HG03039 (cell line): ENCODE measurements around the gene CYP26B1.

Experiments used
- ATAC-seq: cut with Tn5 transposase; IDR thresholded peaks from one replicate; pipeline ENCODE4 v1.9.1; 2021; ENCODE audit warnings: mild to moderate bottlenecking, moderate library complexity; ENCODE audit not compliant: unreplicated experiment

The CYP26B1 gene

DNA sequence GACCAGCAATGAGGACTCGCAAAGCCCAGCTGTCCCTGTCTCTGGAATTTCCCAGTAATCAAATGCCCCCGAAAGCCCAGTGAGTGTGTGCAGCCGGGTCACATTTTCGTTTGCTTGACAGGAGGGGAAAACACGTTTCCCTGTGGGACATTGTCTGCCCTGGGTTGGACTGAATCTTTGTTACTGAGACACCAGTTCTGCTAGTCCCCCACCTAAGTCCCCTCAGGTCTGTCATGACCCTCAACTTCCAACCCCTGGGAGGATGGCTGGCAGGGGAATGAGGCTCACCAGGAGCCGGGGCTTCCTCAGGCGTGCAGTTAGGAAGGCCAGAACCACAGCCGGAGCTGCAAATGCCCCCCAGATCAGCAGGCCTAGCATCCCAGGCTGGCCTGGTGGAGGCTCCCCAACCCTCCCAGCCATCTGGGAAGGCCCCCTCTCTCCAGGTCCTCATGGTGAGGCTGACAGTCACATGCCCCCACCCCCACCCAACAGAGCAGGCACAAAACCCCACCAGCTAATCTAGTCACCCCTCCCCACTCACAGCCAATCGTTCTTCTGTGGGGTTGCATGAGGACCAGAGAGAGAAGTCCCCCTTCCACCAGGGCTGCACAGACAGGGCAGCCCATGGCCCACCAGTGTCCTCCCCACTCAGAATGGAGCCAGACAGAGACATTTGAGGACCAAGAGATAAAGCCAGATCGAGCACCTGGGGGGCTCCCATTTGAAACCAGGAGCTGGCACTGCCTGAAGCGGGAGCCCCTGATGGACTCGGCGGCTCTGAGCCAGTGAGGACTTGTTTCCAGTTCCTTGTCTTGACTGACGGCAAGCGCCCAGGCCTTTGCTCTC lies 33.6 kb downstream of the CYP26B1 start:
- ATAC-seq = no peak

GRCh38 chr2:72112981-72113846 lies 34.4 kb downstream of the CYP26B1 start:
- no peak for ATAC-seq

DNA sequence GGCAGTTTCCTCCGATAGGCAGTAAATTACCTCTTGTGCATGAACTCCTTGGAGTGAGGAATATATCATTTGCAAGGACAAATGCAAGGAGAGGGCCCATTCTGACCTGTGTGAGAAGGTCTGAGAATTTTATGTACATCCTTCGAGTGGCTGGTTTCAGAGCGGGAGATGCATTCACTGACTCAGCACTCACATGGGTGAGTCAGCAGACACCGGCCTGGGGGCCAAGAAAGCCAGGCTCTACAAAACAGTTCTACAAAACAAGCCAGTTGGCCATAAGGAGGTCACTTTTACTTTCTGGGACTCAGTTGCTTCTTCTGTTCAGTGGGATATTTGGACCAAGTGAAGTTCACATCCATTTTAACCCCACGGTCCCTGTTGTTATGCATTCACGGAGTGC lies 35.3 kb downstream of the CYP26B1 start:
- no peak for ATAC-seq

DNA sequence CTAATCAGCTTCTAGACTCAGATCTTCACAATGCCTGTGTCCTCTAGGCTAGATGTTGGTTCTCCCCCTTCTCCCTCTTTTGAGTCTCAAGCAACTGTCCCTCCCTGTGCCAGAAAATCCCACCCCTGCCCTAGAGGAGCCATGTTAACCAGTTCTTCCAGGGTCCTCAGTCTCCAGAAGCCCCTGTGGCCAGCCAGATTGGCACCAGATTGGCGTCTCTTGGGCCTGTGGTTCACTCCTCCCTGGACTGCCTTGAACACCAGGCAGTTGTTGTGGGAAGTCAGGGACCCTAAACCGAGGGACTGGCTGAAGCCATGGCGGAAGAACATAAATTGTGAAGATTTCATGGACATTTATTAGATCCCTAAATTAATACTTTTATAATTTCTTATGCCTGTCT lies 36.6 kb downstream of the CYP26B1 start:
- no peak for ATAC-seq

DNA sequence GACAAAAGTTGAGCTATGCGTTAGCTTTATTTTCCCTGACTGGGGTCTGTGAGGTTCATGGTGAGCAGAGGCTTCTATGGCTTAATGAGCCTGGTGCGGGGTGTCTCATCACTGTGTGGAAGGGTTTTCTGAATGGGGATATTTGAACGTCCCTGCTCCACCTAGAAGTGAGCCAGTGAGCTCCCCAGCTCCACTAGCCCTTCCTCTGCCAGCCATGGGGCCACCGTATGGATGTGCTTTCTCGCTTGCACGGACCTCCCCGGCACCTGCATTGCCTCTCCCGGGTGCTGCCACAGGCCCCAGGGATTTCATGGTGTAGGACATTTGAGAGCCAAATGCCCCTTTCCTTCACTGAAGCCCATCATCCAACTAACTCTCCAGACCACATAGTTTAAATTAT lies 37.8 kb downstream of the CYP26B1 start:
- no peak for ATAC-seq

- ATAC-seq = no peak
Measured at GRCh38 chr2:72109291-72109690, 38.4 kb downstream of the CYP26B1 start.

GRCh38 chr2:72108121-72108520 lies 39.5 kb downstream of the CYP26B1 start:
- no peak for ATAC-seq

GRCh38 chr2:72106978-72107377 lies 40.7 kb downstream of the CYP26B1 start:
- ATAC-seq = no peak

- ATAC-seq = no peak
Measured at GRCh38 chr2:72104821-72105588, 42.7 kb downstream of the CYP26B1 start.

DNA sequence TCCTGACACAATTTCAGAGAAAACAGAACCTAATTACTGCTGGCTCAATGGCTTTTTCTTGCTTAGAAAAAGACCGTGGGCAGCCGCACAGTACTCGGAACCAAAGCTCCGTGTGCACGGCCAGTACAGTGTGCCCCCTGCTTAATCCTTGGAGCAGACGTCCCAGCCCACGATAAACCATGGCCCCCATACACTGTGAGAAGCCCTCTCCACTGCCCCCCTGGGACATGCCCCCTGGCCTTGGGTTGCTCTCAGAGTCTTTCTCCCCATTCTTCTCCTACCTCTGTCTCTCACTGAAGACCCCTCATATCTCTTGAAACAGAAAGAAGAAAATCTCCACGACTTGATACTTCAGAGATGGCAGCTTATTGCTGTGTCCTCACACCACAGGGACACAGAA lies 44.0 kb downstream of the CYP26B1 start:
- ATAC-seq = no peak

GRCh38 chr2:72103161-72103560 lies 44.5 kb downstream of the CYP26B1 start:
- ATAC-seq = no peak

GRCh38 chr2:72098935-72099334 lies 48.7 kb downstream of the CYP26B1 start:
- ATAC-seq = no peak

GRCh38 chr2:72097276-72097675 lies 50.4 kb downstream of the CYP26B1 start:
- no peak for ATAC-seq

GRCh38 chr2:72096181-72096580 lies 51.5 kb downstream of the CYP26B1 start:
- no peak for ATAC-seq

- ATAC-seq = no peak
Measured at GRCh38 chr2:72095364-72095763, 52.3 kb downstream of the CYP26B1 start.

DNA sequence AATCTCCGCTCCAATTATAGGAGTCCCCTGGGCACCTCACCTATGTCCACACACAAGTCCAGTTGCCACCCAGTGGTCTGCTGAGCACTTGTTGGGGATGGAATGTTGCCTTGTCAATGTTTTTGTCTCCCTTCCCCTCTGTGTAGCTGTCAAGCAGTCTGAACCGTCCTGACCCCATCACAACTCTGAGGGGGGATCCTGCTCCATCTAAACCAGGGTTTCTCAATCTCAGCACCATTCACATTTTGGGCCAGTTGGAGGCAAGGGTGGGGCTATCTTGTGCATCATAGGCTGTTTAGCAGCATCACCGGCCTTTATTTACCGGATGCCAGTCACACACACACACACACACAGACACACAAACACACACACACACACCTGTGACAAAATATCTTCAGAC lies 53.0 kb downstream of the CYP26B1 start:
- no peak for ATAC-seq

GRCh38 chr2:72092111-72092510 lies 55.6 kb downstream of the CYP26B1 start:
- no peak for ATAC-seq

DNA sequence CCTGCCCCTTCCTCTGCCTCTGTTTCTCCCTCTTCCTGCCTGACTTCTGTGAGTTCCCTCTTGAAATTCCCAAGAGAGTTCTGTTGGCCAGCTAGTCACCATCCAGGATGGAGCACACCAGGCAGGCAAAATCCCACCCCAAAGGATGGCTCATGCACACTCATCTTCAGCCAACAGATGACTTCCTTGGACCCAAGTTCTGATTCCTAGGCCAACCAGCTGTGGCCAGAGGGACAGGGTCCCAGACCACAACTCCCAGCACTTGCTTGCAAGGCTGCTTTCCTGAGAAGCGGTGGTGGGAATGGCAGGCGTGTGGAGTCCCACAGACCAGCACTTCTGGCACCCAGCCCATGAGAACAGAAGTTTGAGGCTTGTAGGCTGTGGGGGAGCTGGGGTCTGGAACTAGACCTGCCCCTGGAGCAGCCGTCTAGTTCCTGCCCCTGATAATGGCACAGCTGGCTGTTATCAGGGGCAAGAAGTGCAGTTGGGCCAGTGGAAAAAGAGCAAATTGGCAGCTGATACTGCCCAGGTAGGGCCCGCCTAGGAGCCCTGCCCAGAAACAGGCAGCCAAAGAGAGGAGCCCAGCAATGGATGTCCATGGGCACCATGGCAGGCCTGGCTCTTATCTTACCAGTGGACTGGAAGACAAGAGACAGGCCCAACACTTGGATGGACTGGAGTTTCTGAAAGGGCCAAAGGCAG lies 56.7 kb downstream of the CYP26B1 start:
- no peak for ATAC-seq

DNA sequence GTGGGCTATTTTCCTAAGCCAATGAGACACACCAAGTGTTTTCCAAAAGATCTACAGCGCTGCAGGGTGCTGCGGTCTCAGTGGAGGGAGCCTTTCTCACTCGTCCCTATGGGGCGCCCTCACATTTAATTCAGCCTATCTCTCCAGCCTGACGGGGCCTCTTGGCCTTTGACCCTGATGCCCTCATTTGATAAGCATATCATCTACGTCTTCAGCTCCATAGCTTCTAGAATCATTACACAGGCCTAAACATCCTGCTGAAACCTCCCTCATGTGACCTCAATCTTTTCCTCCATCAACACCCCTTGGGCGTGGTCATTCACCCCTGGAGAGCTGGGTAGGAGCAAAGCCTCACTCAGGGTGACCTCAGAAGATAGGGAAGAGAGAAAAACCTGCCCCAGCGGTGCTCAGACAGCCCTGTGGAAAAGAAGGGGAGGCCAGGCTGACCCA lies 57.4 kb downstream of the CYP26B1 start:
- no peak for ATAC-seq

- ATAC-seq = no peak
Measured at GRCh38 chr2:72089537-72089936, 58.1 kb downstream of the CYP26B1 start.

GRCh38 chr2:72089028-72089427 lies 58.6 kb downstream of the CYP26B1 start:
- no peak for ATAC-seq
